ENCODE data around the gene RNF121.

RNF121 gene

DNA sequence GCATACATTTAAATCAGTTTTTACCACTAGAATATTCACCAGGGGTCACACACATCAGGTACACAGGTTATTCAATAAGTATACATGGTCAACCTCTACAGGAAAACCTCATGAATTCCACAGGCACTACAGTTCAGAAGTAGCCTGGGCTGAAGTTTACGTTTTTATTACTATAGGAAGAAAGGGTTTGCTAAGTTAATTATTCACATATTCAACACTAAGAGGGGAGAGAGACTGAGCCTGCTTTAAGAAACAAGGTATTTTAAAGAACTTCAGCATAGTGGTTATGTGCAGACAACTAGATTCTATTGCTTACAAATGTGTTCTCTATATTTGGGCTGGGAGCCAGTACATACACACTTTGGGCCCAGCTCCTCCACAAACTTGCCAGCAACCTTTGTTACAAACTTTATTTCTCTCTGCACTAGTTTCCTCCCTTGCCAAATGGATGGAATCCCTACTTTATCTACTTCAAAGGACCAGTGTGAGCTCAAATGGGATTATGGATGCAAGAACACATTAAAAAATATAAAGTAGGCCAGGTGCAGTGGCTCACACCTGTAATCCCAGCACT, 101.7 kb downstream of the RNF121 start:
- TF ChIP-seq EZH2 (IDR thresholded peaks at IDR 0.05; ENCODE audit: borderline replicate concordance, low read depth, low read length, severe bottlenecking) = no peak
- TF ChIP-seq, protein P1, sequence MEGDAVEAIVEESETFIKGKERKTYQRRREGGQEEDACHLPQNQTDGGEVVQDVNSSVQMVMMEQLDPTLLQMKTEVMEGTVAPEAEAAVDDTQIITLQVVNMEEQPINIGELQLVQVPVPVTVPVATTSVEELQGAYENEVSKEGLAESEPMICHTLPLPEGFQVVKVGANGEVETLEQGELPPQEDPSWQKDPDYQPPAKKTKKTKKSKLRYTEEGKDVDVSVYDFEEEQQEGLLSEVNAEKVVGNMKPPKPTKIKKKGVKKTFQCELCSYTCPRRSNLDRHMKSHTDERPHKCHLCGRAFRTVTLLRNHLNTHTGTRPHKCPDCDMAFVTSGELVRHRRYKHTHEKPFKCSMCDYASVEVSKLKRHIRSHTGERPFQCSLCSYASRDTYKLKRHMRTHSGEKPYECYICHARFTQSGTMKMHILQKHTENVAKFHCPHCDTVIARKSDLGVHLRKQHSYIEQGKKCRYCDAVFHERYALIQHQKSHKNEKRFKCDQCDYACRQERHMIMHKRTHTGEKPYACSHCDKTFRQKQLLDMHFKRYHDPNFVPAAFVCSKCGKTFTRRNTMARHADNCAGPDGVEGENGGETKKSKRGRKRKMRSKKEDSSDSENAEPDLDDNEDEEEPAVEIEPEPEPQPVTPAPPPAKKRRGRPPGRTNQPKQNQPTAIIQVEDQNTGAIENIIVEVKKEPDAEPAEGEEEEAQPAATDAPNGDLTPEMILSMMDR (IDR thresholded peaks at IDR 0.05; ENCODE audit: borderline replicate concordance, extremely low read depth, low read length, poor library complexity, severe bottlenecking) = no peak
- Histone ChIP-seq H3K9me3 (ENCODE audit: insufficient read depth, low read length, severe bottlenecking) (no peaks in the 10 kb centered on the region), H4K20me1 (ENCODE audit: insufficient read depth, low read length) (peaks cover 22% of the 10 kb centered on the region), H3K4me3 (ENCODE audit: low read depth in 1 of 2, low read length in 2 of 2) (no peak overlapping the region), H3K36me3 (ENCODE audit: insufficient read depth, low read length) (peaks cover 77% of the 10 kb centered on the region), H3K4me1 (ENCODE audit: insufficient read depth, low read length) (no peaks in the 10 kb centered on the region; the same call in 1 of the 2 replicates), H3K4me2 (ENCODE audit: insufficient read depth, low read length) (no peak overlapping the region), H2AFZ (ENCODE audit: low read depth, low read length) (no peak overlapping the region), H3K27ac (ENCODE audit: low read length) (no peak overlapping the region), H3K9ac (ENCODE audit: low read depth, low read length) (no peak overlapping the region), H3K79me2 (ENCODE audit: insufficient read depth, low read length) (peaks cover 81% of the 10 kb centered on the region), H3K27me3 (ENCODE audit: insufficient read depth, low read length, poor library complexity) (no peaks in the 10 kb centered on the region)
- DNase-seq (no peak), ATAC-seq (ENCODE audit: insufficient read depth, low read depth) (no peak)

DNA sequence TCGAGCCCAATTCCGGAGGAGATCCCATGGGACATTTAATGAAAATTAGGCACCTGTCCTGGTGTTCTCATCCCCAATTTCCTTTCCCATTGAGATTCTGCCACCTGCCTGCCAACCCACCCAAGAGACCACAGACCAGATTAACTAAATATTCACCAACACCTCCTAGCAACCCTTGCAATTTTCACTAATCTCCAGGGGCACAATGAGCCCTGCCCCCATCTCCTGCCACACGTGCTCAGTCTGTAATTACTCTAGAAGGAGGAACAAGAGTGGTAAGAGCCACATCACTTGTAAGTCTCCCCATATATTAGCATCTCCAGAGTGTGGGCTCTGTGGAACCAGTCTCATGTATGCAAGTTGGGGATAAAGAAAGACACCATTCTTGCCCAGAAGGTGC, 107.8 kb downstream of the RNF121 start:
- H2AFZ ChIP-seq (ENCODE audit: low read depth, low read length) = no peak overlapping the region
- TF ChIP-seq, protein P1 (IDR thresholded peaks at IDR 0.05; ENCODE audit: borderline replicate concordance, extremely low read depth, low read length, poor library complexity, severe bottlenecking) = no peak
- TF ChIP-seq EZH2 (IDR thresholded peaks at IDR 0.05; ENCODE audit: borderline replicate concordance, low read depth, low read length, severe bottlenecking) = no peak
- H3K4me3 ChIP-seq (ENCODE audit: low read depth in 1 of 2, low read length in 2 of 2) = no peak overlapping the region
- H4K20me1 ChIP-seq (ENCODE audit: insufficient read depth, low read length) = peaks cover 27% of the 10 kb centered on the region
- peaks cover 88% of the 10 kb centered on the region for H3K79me2 ChIP-seq (ENCODE audit: insufficient read depth, low read length)
- H3K9me3 ChIP-seq (ENCODE audit: insufficient read depth, low read length, severe bottlenecking) = no peaks in the 10 kb centered on the region
- H3K27me3 ChIP-seq (ENCODE audit: insufficient read depth, low read length, poor library complexity) = no peaks in the 10 kb centered on the region
- H3K27ac ChIP-seq (ENCODE audit: low read length) = no peak overlapping the region
- no peak overlapping the region for H3K4me2 ChIP-seq (ENCODE audit: insufficient read depth, low read length)
- ATAC-seq (ENCODE audit: insufficient read depth, low read depth) (no peak), DNase-seq (no peak)
- H3K36me3 ChIP-seq (ENCODE audit: insufficient read depth, low read length) = peaks cover 53% of the 10 kb centered on the region
- peaks cover 31% of the 10 kb centered on the region for H3K4me1 ChIP-seq (ENCODE audit: insufficient read depth, low read length)
- H3K9ac ChIP-seq (ENCODE audit: low read depth, low read length) = no peak overlapping the region

DNA sequence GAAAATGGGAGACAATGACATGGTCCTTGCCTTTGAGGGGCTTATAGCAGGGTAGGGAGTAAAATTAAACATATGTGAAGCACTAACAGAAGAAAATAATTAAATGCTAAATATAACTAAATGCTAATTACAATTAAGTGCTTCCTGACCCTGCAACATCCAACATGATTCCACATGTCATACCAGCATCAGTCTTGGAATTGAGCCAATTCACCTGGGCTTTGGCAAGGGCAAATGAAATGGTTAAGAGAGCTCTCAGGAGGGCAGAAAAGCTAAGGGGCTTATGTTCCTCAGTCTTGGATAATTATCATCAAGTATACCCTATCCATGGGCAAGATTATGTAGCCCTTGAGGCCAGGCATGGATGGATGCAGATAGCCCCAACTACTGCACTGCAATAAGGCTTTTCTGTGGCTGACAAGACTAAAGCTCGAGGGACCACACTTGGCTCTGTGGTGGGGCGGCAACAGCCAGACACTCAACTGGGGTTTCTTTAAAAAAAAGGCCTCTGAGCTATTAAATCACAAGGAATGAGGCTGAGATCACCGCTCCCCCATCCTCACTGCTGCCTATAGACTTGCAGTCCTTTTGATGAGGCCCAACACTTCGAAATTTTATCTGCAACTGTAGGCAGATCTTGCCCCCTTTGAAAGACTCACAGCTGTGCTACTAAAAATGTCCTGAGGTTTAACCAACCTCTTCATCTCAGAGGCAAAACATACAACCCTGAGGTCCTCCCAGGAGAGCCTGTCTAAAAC, 108.9 kb downstream of the RNF121 start:
- Histone ChIP-seq H3K27me3 (ENCODE audit: insufficient read depth, low read length, poor library complexity) (no peaks in the 10 kb centered on the region), H3K9me3 (ENCODE audit: insufficient read depth, low read length, severe bottlenecking) (no peaks in the 10 kb centered on the region), H3K4me1 (ENCODE audit: insufficient read depth, low read length) (peaks cover 42% of the 10 kb centered on the region), H3K4me3 (ENCODE audit: low read depth in 1 of 2, low read length in 2 of 2) (no peak overlapping the region), H3K4me2 (ENCODE audit: insufficient read depth, low read length) (no peak overlapping the region), H3K79me2 (ENCODE audit: insufficient read depth, low read length) (peaks cover 93% of the 10 kb centered on the region), H3K27ac (ENCODE audit: low read length) (peak overlapping the region; percentile 42; the same call in 1 of the 2 replicates), H3K9ac (ENCODE audit: low read depth, low read length) (no peak overlapping the region), H2AFZ (ENCODE audit: low read depth, low read length) (no peak overlapping the region), H3K36me3 (ENCODE audit: insufficient read depth, low read length) (peaks cover 53% of the 10 kb centered on the region), H4K20me1 (ENCODE audit: insufficient read depth, low read length) (peaks cover 27% of the 10 kb centered on the region)
- TF ChIP-seq EZH2 (IDR thresholded peaks at IDR 0.05; ENCODE audit: borderline replicate concordance, low read depth, low read length, severe bottlenecking) = no peak
- TF ChIP-seq, protein P1 (IDR thresholded peaks at IDR 0.05; ENCODE audit: borderline replicate concordance, extremely low read depth, low read length, poor library complexity, severe bottlenecking) = no peak
- peak; percentile 24 for DNase-seq
- no peak for ATAC-seq (ENCODE audit: insufficient read depth, low read depth)

All from DND-41 (cell line).